Parathyroid adenoma (tissue), 2 donors: ENCODE measurements around the gene MLIP.
"Not testable (repeated sequence)": the region's sequence is repeated elsewhere in the genome, so short reads cannot be mapped to it uniquely, and the experiment has no call there.

ENCODE experiments used
- H2AFZ ChIP-seq: fragments of 300-600 bp; sonication (generic); one replicate; pipeline ENCODE4 v1.7.0; 2017; ENCODE audit warnings: antibody characterized with exemption, mild to moderate bottlenecking
- H3K27ac ChIP-seq: fragments of 300-600 bp; sonication (generic); one replicate; pipeline ENCODE4 v1.7.0; 2017
- H3K27me3 ChIP-seq: fragments of 300-600 bp; sonication (generic); one replicate; pipeline ENCODE4 v1.7.0; 2017; ENCODE audit warnings: low read length; ENCODE audit not compliant: control insufficient read depth, insufficient read depth
- H3K36me3 ChIP-seq: fragments of 300-600 bp; sonication (generic); one replicate; pipeline ENCODE4 v1.7.0; 2017; ENCODE audit warnings: low read length; ENCODE audit not compliant: control insufficient read depth, insufficient read depth
- H3K4me1 ChIP-seq: fragments of 300-600 bp; sonication (generic); one replicate; pipeline ENCODE4 v1.7.0; 2017; ENCODE audit warnings: control low read depth
- H3K4me2 ChIP-seq: fragments of 300-600 bp; sonication (generic); one replicate; pipeline ENCODE4 v1.7.0; 2017; ENCODE audit warnings: low read length
- H3K4me3 ChIP-seq: fragments of 300-600 bp; sonication (generic); one replicate; pipeline ENCODE4 v1.7.0; 2017; ENCODE audit warnings: low read depth, low read length
- H3K79me2 ChIP-seq: fragments of 300-600 bp; sonication (generic); one replicate; pipeline ENCODE4 v1.7.0; 2017; ENCODE audit warnings: control low read depth
- H3K9ac ChIP-seq: fragments of 300-600 bp; sonication (generic); one replicate; pipeline ENCODE4 v1.7.0; 2017; ENCODE audit warnings: mild to moderate bottlenecking
- H3K9me3 ChIP-seq: fragments of 300-600 bp; sonication (generic); one replicate; pipeline ENCODE4 v1.7.0; 2017; ENCODE audit warnings: low read length; ENCODE audit not compliant: control insufficient read depth
- TF ChIP-seq, protein P1 (sequence below): fragments of 300-600 bp; sonication (generic); IDR thresholded peaks from one replicate; pipeline ENCODE4 v1.7.0; 2017; ENCODE audit warnings: antibody characterized with exemption, mild to moderate bottlenecking
- donor health status: primary hyperparathyroidism.

MLIP gene

DNA sequence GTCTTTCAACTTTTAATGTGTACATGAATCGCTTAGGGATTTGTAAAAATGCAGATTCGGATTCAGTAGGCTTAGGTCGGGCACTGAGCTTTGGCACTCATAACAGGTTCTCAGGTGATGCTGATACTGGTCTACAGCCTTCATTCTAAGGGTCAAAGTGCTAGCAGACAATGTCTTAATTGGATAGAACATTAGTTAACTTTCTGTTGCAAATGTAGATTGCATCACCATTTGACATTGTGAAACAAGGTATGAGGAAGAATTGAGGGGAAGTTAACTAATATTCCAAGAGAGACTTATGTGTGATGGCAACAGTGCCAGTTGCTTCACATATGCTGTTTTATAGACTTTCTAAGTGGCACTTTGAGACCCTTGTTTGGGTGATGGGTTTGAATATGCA, 86.9 kb downstream of the MLIP start:
- no peak overlapping the region for H3K4me3 ChIP-seq
- no peak overlapping the region for H2AFZ ChIP-seq
- no peaks in the 10 kb centered on the region for H3K79me2 ChIP-seq
- no peaks in the 10 kb centered on the region for H3K36me3 ChIP-seq
- no peak overlapping the region for H3K27ac ChIP-seq
- no peak overlapping the region for H3K9ac ChIP-seq
- H3K9me3 ChIP-seq: no peaks in the 10 kb centered on the region
- no peaks in the 10 kb centered on the region for H3K27me3 ChIP-seq
- TF ChIP-seq, protein P1, sequence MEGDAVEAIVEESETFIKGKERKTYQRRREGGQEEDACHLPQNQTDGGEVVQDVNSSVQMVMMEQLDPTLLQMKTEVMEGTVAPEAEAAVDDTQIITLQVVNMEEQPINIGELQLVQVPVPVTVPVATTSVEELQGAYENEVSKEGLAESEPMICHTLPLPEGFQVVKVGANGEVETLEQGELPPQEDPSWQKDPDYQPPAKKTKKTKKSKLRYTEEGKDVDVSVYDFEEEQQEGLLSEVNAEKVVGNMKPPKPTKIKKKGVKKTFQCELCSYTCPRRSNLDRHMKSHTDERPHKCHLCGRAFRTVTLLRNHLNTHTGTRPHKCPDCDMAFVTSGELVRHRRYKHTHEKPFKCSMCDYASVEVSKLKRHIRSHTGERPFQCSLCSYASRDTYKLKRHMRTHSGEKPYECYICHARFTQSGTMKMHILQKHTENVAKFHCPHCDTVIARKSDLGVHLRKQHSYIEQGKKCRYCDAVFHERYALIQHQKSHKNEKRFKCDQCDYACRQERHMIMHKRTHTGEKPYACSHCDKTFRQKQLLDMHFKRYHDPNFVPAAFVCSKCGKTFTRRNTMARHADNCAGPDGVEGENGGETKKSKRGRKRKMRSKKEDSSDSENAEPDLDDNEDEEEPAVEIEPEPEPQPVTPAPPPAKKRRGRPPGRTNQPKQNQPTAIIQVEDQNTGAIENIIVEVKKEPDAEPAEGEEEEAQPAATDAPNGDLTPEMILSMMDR: no peak
- no peaks in the 10 kb centered on the region for H3K4me1 ChIP-seq
- H3K4me2 ChIP-seq: no peak overlapping the region

DNA sequence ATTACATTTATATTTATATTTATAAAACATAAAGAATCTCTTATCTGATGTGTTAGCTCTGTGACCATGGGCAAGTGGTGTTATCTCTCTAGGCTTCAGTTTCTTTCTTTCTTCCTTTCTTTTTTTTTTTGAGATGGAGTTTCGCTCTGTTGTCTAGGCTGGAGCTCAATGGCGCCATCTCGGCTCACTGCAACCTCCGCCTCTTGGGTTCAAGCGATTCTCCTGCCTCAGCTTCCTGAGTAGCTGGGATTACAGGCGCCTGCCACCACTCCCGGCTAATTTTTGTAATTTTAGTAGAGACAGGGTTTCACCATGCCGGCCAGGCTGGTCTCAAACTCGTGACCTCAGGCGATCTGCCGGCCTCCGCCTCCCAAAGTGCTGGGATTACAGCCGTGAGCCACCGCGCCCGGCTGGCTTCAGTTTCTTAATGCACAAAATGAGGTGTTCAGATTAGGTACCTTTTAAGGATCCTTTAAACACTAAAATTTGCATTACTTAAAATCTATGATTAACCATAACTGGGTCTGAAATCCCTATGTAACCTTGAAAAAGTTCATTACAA, 92.3 kb downstream of the MLIP start:
- H3K79me2 ChIP-seq, H2AFZ ChIP-seq, H3K4me2 ChIP-seq, H3K9me3 ChIP-seq, H3K4me3 ChIP-seq, H3K9ac ChIP-seq, H3K27ac ChIP-seq, H3K36me3 ChIP-seq, H3K27me3 ChIP-seq, H3K4me1 ChIP-seq: not testable (repeated sequence)

DNA sequence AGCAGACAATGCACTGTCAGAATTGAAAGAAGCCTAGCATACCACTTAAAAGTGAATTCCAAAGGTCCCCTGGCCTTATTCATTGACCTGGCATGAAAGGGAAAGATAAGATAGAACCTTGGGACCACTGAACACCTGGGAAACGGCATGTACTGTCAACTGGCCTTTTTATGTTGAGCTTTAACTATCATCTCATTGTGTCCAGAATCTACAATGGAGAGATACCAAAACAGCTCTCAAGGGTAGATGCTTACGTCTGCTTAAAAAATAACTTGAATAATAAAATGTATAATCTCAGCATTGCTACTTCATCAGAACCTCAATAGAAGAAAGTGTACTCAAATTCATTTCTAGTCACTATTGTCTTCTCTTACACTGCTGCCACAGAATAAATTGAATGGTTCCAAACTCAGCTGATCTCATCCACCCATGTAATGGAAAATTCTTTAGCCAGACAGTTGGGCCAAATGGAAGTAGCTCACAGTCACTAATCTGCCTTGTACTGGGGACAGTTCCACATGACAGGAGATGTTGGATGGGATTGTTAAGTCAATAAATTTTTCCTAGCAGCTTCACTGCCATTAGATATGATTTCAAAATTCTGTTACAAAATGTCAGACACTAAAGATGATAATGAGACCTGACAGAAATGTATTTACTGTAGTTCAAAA, 93.8 kb downstream of the MLIP start:
- Histone ChIP-seq H3K4me3 (no peak overlapping the region), H3K27me3 (no peaks in the 10 kb centered on the region), H3K9ac (no peak overlapping the region), H2AFZ (no peak overlapping the region), H3K4me1 (no peaks in the 10 kb centered on the region), H3K27ac (no peak overlapping the region), H3K36me3 (no peaks in the 10 kb centered on the region), H3K9me3 (no peaks in the 10 kb centered on the region), H3K79me2 (no peaks in the 10 kb centered on the region), H3K4me2 (no peak overlapping the region)
- TF ChIP-seq, protein P1: no peak

DNA sequence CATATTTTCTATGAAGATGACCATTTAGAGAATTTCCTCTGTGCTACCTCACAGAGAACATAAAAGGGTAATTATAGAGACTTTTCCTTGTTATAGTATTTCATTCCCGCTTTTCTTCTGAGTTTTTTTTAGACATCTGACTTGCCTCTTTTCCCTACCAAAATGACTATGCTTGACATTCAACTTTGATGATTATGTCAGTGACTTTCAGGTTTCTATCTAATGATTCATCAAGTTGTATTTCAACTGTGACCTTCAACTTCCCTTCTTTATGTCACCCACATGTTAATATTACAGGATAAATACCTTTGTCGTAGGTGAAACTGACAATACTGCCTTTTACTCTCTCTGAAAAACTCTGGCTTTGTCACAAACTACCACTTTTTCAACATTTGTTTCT, 95.3 kb downstream of the MLIP start:
- H3K4me3 ChIP-seq: no peak overlapping the region
- H3K27me3 ChIP-seq: no peaks in the 10 kb centered on the region
- H3K9me3 ChIP-seq: no peaks in the 10 kb centered on the region
- TF ChIP-seq, protein P1: no peak
- H3K79me2 ChIP-seq: no peaks in the 10 kb centered on the region
- H3K4me2 ChIP-seq: no peak overlapping the region
- H3K27ac ChIP-seq: no peak overlapping the region
- no peaks in the 10 kb centered on the region for H3K36me3 ChIP-seq
- no peaks in the 10 kb centered on the region for H3K4me1 ChIP-seq
- H3K9ac ChIP-seq: no peak overlapping the region
- no peak overlapping the region for H2AFZ ChIP-seq

DNA sequence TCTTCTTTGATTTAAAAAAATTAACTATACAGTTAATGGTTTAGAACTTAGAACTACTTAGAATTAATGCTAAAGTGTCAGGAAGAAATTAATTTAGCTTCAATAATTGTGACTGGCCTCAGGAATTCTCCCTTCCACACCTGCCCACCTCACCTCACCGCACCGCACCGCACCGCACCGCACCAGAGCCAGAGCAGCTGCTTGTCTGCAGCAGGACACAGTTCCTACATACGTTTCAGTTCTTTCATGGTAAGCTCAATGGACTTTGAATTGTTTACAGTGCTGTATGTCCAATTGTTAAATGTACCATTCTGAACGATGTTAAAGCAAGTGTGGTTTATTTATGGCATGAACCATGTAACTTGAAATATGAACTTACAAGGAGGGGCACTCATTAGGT, 98.7 kb downstream of the MLIP start:
- H3K79me2 ChIP-seq, H3K4me1 ChIP-seq, H3K27ac ChIP-seq, H2AFZ ChIP-seq, H3K9me3 ChIP-seq, H3K36me3 ChIP-seq, H3K4me3 ChIP-seq, H3K27me3 ChIP-seq, H3K9ac ChIP-seq, H3K4me2 ChIP-seq: not testable (repeated sequence)

DNA sequence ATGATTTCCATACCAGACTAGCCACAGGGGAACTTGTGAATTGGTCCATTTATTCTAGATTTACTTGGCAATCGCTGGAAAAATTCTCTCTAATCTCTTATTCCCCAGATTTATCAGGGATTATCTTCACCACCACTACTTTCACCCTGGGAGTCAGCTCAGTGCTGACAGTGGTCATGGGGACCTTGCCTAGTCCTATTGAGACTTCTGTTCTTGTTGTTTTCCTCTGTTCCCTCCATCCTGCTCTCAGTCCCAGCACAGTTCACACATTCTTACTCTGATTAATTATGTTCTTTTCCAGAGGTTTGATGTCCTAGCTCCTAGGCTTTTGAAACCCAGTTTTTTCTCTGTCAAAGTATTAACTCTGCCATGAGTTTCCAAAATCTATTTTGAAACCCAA, 103.0 kb downstream of the MLIP start:
- Histone ChIP-seq H2AFZ (no peak overlapping the region), H3K36me3 (no peaks in the 10 kb centered on the region), H3K4me3 (no peak overlapping the region), H3K27me3 (no peaks in the 10 kb centered on the region), H3K4me1 (no peaks in the 10 kb centered on the region), H3K9me3 (no peaks in the 10 kb centered on the region), H3K27ac (no peak overlapping the region), H3K79me2 (no peaks in the 10 kb centered on the region), H3K9ac (no peak overlapping the region), H3K4me2 (no peak overlapping the region)
- TF ChIP-seq, protein P1: no peak
